Psoas muscle (tissue), 8 donors: ENCODE results near the gene TNIP2. TPM values are rescaled to one million over a fixed set of nuclear protein-coding genes. Genes with fewer than 3 reads are reported as not detected.
A peak's percentile ranks its signal among the peaks of the same experiment; 100 is the strongest.

Experiments
- ATAC-seq, 4 donors: fragments of 200-7000 bp; cut with Tn5 transposase; one replicate each; pipeline ENCODE4 v1.9.1; 2020; ENCODE audit warnings: moderate library complexity in 3 of 4, mild to moderate bottlenecking in 2 of 4
- DNase-seq, 2 donors: peaks; one replicate each; pipeline ENCODE4 v3.0.0-alpha.2; 2020
- H3K27ac ChIP-seq: fragments of 200-600 bp; one replicate; pipeline ENCODE4 v1.8.0; 2022
- H3K27me3 ChIP-seq, 3 donors: fragments of 200-600 bp in 1 of 3; one replicate each; pipeline versions ENCODE4 v1.6.1 to v1.8.0; 2013 to 2022; ENCODE audit warnings: low read length in 2 of 3, mild to moderate bottlenecking in 2 of 3, moderate library complexity in 1 of 3; ENCODE audit not compliant: insufficient read depth in 3 of 3
- H3K36me3 ChIP-seq, 2 donors: fragments of 200-600 bp in 1 of 2; one replicate each; pipeline versions ENCODE4 v1.6.1 to v1.8.0; 2013 to 2022; ENCODE audit warnings: low read depth in 1 of 2, mild to moderate bottlenecking in 1 of 2, moderate library complexity in 1 of 2; ENCODE audit not compliant: insufficient read depth in 1 of 2
- H3K4me1 ChIP-seq: fragments of 200-600 bp; one replicate; pipeline ENCODE4 v1.8.0; 2022
- H3K4me3 ChIP-seq: fragments of 200-600 bp; one replicate; pipeline ENCODE4 v1.8.0; 2022; ENCODE audit warnings: mild to moderate bottlenecking
- H3K9me3 ChIP-seq: fragments of 200-600 bp; one replicate; pipeline ENCODE4 v1.8.0; 2022
- WGBS, 3 donors: extraction: QIAGEN DNeasy Blood & Tissue Kit; methylation state at CpG; one replicate each; pipeline versions ENCODE4 v1.1.6 to v1.1.7; 2013; 5-methylcytosine and 5-hydroxymethylcytosine counted together
- intact Hi-C, 2 donors: fragments of 100-400 bp; cut with DNase I; formaldehyde crosslinking; loops; one replicate each; pipeline versions ENCODE4 v1.11.0 to v1.14.2; 2022
- polyA plus RNA-seq, 3 donors: library from polyadenylated mRNA; stranded (reverse); fragments of 200-250 nt; gene quantifications; one replicate each; pipeline ENCODE4 v1.2.3, GENCODE V29; 2013
- total RNA-seq, 4 donors: library from RNA; stranded (reverse); fragmentation: NEBNext Ultra II Directional in 2 of 4; extraction: Animal tissue kit (Norgen Biotek cat#: 25700) in 2 of 4; gene quantifications; one replicate each; pipeline versions ENCODE4 v1.2.1 to v1.2.4, GENCODE V29; 2021 to 2023
- TF ChIP-seq, protein P1 (sequence below): fragments of 200-600 bp; IDR thresholded peaks from one replicate; pipeline ENCODE4 v1.8.0; 2022; ENCODE audit warnings: antibody characterized with exemption
- donor health status: healthy with polysubstance abuse.
- donor health status: DM: no; HTN: no; CAD: no; lungs with moderate emphysema.
- donor health status: Bipolar disorder and iron deficiency.
- donor health status: healthy.
- donor health status: DM: yes; HTN: yes; CAD: no.
- donor health status: DM: no; HTN: no; CAD: no.
- donor health status: DM: no; HTN: no; CAD: no.
- donor health status: DM: yes; HTN: yes; CAD: no.

TNIP2 gene
- total and polyA plus RNA-seq, 7 donors: 16.3 to 66.2 (median 44.6) TPM

- H3K27ac ChIP-seq: peak overlapping the region; percentile 36
- intact Hi-C loops: no loop called here
- TF ChIP-seq, protein P1, sequence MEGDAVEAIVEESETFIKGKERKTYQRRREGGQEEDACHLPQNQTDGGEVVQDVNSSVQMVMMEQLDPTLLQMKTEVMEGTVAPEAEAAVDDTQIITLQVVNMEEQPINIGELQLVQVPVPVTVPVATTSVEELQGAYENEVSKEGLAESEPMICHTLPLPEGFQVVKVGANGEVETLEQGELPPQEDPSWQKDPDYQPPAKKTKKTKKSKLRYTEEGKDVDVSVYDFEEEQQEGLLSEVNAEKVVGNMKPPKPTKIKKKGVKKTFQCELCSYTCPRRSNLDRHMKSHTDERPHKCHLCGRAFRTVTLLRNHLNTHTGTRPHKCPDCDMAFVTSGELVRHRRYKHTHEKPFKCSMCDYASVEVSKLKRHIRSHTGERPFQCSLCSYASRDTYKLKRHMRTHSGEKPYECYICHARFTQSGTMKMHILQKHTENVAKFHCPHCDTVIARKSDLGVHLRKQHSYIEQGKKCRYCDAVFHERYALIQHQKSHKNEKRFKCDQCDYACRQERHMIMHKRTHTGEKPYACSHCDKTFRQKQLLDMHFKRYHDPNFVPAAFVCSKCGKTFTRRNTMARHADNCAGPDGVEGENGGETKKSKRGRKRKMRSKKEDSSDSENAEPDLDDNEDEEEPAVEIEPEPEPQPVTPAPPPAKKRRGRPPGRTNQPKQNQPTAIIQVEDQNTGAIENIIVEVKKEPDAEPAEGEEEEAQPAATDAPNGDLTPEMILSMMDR: no peak
- ATAC-seq: peak; percentile 33 to 69 (median 61)
- peaks cover 19% of the 10 kb centered on the region for H3K4me1 ChIP-seq
- 45 to 49% (median 46%) methylated on average over 18 of the region's 18 CpGs for WGBS, 3 donors
- H3K36me3 ChIP-seq: no peaks in the 10 kb centered on the region
- no peaks in the 10 kb centered on the region for H3K9me3 ChIP-seq
- peak; percentile 29 to 63 for DNase-seq
- no peak overlapping the region for H3K4me3 ChIP-seq
- H3K27me3 ChIP-seq: no peaks in the 10 kb centered on the region
Measured at GRCh38 chr4:2787230-2788100, 31.3 kb upstream of the TNIP2 start.

- DNase-seq: peak in 1 of 2 donors; percentile 60
- TF ChIP-seq, protein P1: no peak
- no peak overlapping the region for H3K4me3 ChIP-seq
- no peak overlapping the region for H3K27ac ChIP-seq
- H3K4me1 ChIP-seq: peaks cover 19% of the 10 kb centered on the region
- no peaks in the 10 kb centered on the region for H3K27me3 ChIP-seq
- peak in 1 of 4 donors; percentile 3 for ATAC-seq
- 89 to 92% (median 91%) methylated on average over 6 to 9 of the region's 9 CpGs for WGBS, 3 donors
- intact Hi-C loops: no loop called here
- H3K36me3 ChIP-seq: no peaks in the 10 kb centered on the region
- no peaks in the 10 kb centered on the region for H3K9me3 ChIP-seq
Measured at GRCh38 chr4:2786794-2787229, 30.7 kb upstream of the TNIP2 start.

DNA sequence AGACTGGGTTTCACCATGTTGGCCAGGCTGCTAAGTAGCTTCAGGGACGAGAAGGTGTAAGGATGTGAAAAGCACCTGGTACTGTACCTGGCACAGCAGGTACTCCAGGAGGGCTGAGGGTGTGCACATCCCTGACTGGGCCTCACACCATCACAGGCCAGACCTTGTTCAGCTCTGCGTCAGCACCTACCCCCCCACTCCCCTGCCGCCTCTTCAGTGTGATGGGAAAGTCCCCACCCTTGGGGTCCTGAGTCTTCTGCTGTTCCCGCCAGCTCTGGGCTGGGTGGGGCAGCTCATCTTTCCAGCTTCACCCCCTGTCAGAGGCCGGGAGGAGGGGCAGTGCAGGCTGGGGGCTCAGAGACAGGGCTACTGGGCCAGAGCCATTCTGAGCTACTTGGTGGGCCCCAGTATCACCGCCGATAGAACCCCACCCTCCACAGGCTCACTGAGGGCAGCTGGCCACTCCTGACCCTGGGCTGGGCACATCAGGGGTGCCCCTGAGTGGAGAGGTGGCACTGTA, 30.1 kb upstream of the TNIP2 start:
- Histone ChIP-seq H3K27me3 (no peaks in the 10 kb centered on the region), H3K27ac (no peak overlapping the region), H3K4me3 (no peak overlapping the region), H3K4me1 (peaks cover 19% of the 10 kb centered on the region), H3K9me3 (no peaks in the 10 kb centered on the region), H3K36me3 (no peaks in the 10 kb centered on the region)
- intact Hi-C loops: no loop called here
- WGBS, 3 donors: 91 to 94% (median 92%) methylated on average over 7 of the region's 7 CpGs
- TF ChIP-seq, protein P1: no peak
- DNase-seq (no peak), ATAC-seq (no peak)

GRCh38 chr4:2785613-2786012, 29.5 kb upstream of the TNIP2 start:
- peak in 2 of 4 donors; percentile 18 to 39 for ATAC-seq
- Histone ChIP-seq H3K4me3 (no peak overlapping the region), H3K27me3 (no peaks in the 10 kb centered on the region), H3K4me1 (peaks cover 19% of the 10 kb centered on the region), H3K36me3 (no peaks in the 10 kb centered on the region), H3K9me3 (no peaks in the 10 kb centered on the region), H3K27ac (no peak overlapping the region)
- WGBS, 3 donors: 37 to 49% (median 48%) methylated on average over 4 of the region's 4 CpGs
- intact Hi-C loops: no loop called here
- TF ChIP-seq, protein P1: no peak
- no peak for DNase-seq
